Activated naive CD8-positive, alpha-beta T cell (primary cell): ENCODE data around the gene SERTAD1.

Source experiments
- H3K27ac Mint-ChIP-seq: one replicate; pipeline ENCODE4 v1.8.0; 2021; ENCODE audit warnings: mixed read lengths
- H3K27me3 Mint-ChIP-seq: one replicate; pipeline ENCODE4 v1.8.0; 2021; ENCODE audit warnings: mixed read lengths
- H3K36me3 Mint-ChIP-seq: one replicate; pipeline ENCODE4 v1.8.0; 2021; ENCODE audit warnings: mixed read lengths
- H3K4me1 Mint-ChIP-seq: one replicate; pipeline ENCODE4 v1.8.0; 2021; ENCODE audit warnings: low read depth, mixed read lengths
- H3K4me3 Mint-ChIP-seq: one replicate; pipeline ENCODE4 v1.8.0; 2021; ENCODE audit warnings: mild to moderate bottlenecking, mixed read lengths
- H3K9me3 Mint-ChIP-seq: one replicate; pipeline ENCODE4 v1.8.0; 2021; ENCODE audit warnings: low read depth, mixed read lengths

The SERTAD1 gene

GRCh38 chr19:40420766-40421765 lies 4.7 kb downstream of the SERTAD1 start:
- Mint-ChIP-seq H3K4me3 (peak overlapping the region; percentile 85), H3K27ac (peak overlapping the region; percentile 94), H3K9me3 (no peaks in the 10 kb centered on the region), H3K36me3 (peaks cover 5% of the 10 kb centered on the region), H3K27me3 (no peaks in the 10 kb centered on the region), H3K4me1 (peaks cover 30% of the 10 kb centered on the region)

GRCh38 chr19:40420451-40420765 lies 5.4 kb downstream of the SERTAD1 start:
- Mint-ChIP-seq H3K4me1 (peaks cover 28% of the 10 kb centered on the region), H3K27ac (peak overlapping the region; percentile 83), H3K9me3 (no peaks in the 10 kb centered on the region), H3K36me3 (peaks cover 5% of the 10 kb centered on the region), H3K4me3 (peak overlapping the region; percentile 85), H3K27me3 (no peaks in the 10 kb centered on the region)

GRCh38 chr19:40419780-40420179 lies 6.0 kb downstream of the SERTAD1 start:
- no peaks in the 10 kb centered on the region for H3K9me3 Mint-ChIP-seq
- no peak overlapping the region for H3K27ac Mint-ChIP-seq
- H3K4me3 Mint-ChIP-seq, result peak overlapping the region; percentile 68
- peaks cover 4% of the 10 kb centered on the region for H3K36me3 Mint-ChIP-seq
- H3K27me3 Mint-ChIP-seq, result no peaks in the 10 kb centered on the region
- H3K4me1 Mint-ChIP-seq, result peaks cover 27% of the 10 kb centered on the region

GRCh38 chr19:40419066-40419612 lies 6.7 kb downstream of the SERTAD1 start:
- no peaks in the 10 kb centered on the region for H3K27me3 Mint-ChIP-seq
- H3K36me3 Mint-ChIP-seq, result no peaks in the 10 kb centered on the region
- no peak overlapping the region for H3K27ac Mint-ChIP-seq
- peaks cover 22% of the 10 kb centered on the region for H3K4me1 Mint-ChIP-seq
- no peak overlapping the region for H3K4me3 Mint-ChIP-seq
- no peaks in the 10 kb centered on the region for H3K9me3 Mint-ChIP-seq

GRCh38 chr19:40418040-40418439 lies 7.8 kb downstream of the SERTAD1 start:
- H3K36me3 Mint-ChIP-seq, result no peaks in the 10 kb centered on the region
- peaks cover 20% of the 10 kb centered on the region for H3K4me1 Mint-ChIP-seq
- H3K27me3 Mint-ChIP-seq, result no peaks in the 10 kb centered on the region
- no peak overlapping the region for H3K4me3 Mint-ChIP-seq
- H3K9me3 Mint-ChIP-seq, result no peaks in the 10 kb centered on the region
- no peak overlapping the region for H3K27ac Mint-ChIP-seq

- H3K36me3 Mint-ChIP-seq, result no peaks in the 10 kb centered on the region
- peaks cover 20% of the 10 kb centered on the region for H3K4me1 Mint-ChIP-seq
- H3K9me3 Mint-ChIP-seq, result no peaks in the 10 kb centered on the region
- no peak overlapping the region for H3K4me3 Mint-ChIP-seq
- H3K27me3 Mint-ChIP-seq, result no peaks in the 10 kb centered on the region
- H3K27ac Mint-ChIP-seq, result no peak overlapping the region
Measured at GRCh38 chr19:40417643-40417981, 8.2 kb downstream of the SERTAD1 start.

- no peaks in the 10 kb centered on the region for H3K36me3 Mint-ChIP-seq
- no peaks in the 10 kb centered on the region for H3K27me3 Mint-ChIP-seq
- peaks cover 15% of the 10 kb centered on the region for H3K4me1 Mint-ChIP-seq
- H3K27ac Mint-ChIP-seq, result no peak overlapping the region
- no peak overlapping the region for H3K4me3 Mint-ChIP-seq
- no peaks in the 10 kb centered on the region for H3K9me3 Mint-ChIP-seq
Measured at GRCh38 chr19:40416918-40417642, 8.7 kb downstream of the SERTAD1 start.

GRCh38 chr19:40415768-40416167 lies 10.0 kb downstream of the SERTAD1 start:
- Mint-ChIP-seq H3K9me3 (no peaks in the 10 kb centered on the region), H3K4me3 (no peak overlapping the region), H3K27me3 (no peaks in the 10 kb centered on the region), H3K27ac (peak overlapping the region; percentile 16), H3K4me1 (peaks cover 8% of the 10 kb centered on the region), H3K36me3 (no peaks in the 10 kb centered on the region)

GRCh38 chr19:40414542-40415535 lies 11.0 kb downstream of the SERTAD1 start:
- Mint-ChIP-seq H3K36me3 (no peaks in the 10 kb centered on the region), H3K9me3 (no peaks in the 10 kb centered on the region), H3K4me3 (no peak overlapping the region), H3K27ac (no peak overlapping the region), H3K27me3 (no peaks in the 10 kb centered on the region), H3K4me1 (peaks cover 6% of the 10 kb centered on the region)

- Mint-ChIP-seq H3K4me1 (peaks cover 5% of the 10 kb centered on the region), H3K36me3 (no peaks in the 10 kb centered on the region), H3K27ac (no peak within 1 kb of the TSS), H3K27me3 (no peaks in the 10 kb centered on the region), H3K4me3 (no peak within 1 kb of the TSS), H3K9me3 (no peaks in the 10 kb centered on the region)
Measured at GRCh38 chr19:40413291-40413845, 12.4 kb downstream of the SERTAD1 start, which contains the start of gene PRX. TSS of gene PRX (minus strand) at chr19:40413378. CDS start at chr19:40407932, 5,446 bp downstream.

GRCh38 chr19:40412866-40413265 lies 12.9 kb downstream of the SERTAD1 start:
- no peaks in the 10 kb centered on the region for H3K36me3 Mint-ChIP-seq

GRCh38 chr19:40411958-40412499 lies 13.8 kb downstream of the SERTAD1 start:
- Mint-ChIP-seq H3K4me3 (no peak overlapping the region), H3K27me3 (no peaks in the 10 kb centered on the region), H3K4me1 (peaks cover 4% of the 10 kb centered on the region), H3K27ac (no peak overlapping the region), H3K9me3 (no peaks in the 10 kb centered on the region), H3K36me3 (no peaks in the 10 kb centered on the region)

More at GRCh38 chr19:40412866-40413265, 12.9 kb downstream of the SERTAD1 start:
- H3K27me3 Mint-ChIP-seq, result no peaks in the 10 kb centered on the region
- H3K4me3 Mint-ChIP-seq, result no peak overlapping the region
- peaks cover 5% of the 10 kb centered on the region for H3K4me1 Mint-ChIP-seq
- no peaks in the 10 kb centered on the region for H3K9me3 Mint-ChIP-seq
- H3K27ac Mint-ChIP-seq, result no peak overlapping the region

GRCh38 chr19:40411125-40411842 lies 14.5 kb downstream of the SERTAD1 start:
- H3K36me3 Mint-ChIP-seq, result no peaks in the 10 kb centered on the region
- H3K4me3 Mint-ChIP-seq, result no peak overlapping the region
- no peaks in the 10 kb centered on the region for H3K27me3 Mint-ChIP-seq
- no peak overlapping the region for H3K27ac Mint-ChIP-seq
- H3K9me3 Mint-ChIP-seq, result no peaks in the 10 kb centered on the region
- H3K4me1 Mint-ChIP-seq, result peaks cover 1% of the 10 kb centered on the region
